MG63 (cell line): ENCODE data around the gene NEK10. TPM values are rescaled to one million over a fixed set of nuclear protein-coding genes. Genes with fewer than 3 reads are reported as not detected.

Experiments
- DNase-seq: peaks from one replicate; pipeline ENCODE4 v3.0.0-alpha.2; 2020
- H3K27me3 ChIP-seq: fragments of 250-450 bp; sonication (Bioruptor Pico); 2 replicates; pipeline ENCODE4 v1.5.1; 2020; ENCODE audit warnings: mild to moderate bottlenecking, moderate library complexity
- H3K36me3 ChIP-seq: fragments of 250-450 bp; sonication (Bioruptor Pico); 2 replicates; pipeline ENCODE4 v1.5.1; 2020; ENCODE audit warnings: mild to moderate bottlenecking, moderate library complexity
- H3K4me3 ChIP-seq: fragments of 250-450 bp; sonication (Bioruptor Pico); 2 replicates; pipeline ENCODE4 v1.5.1; 2020; ENCODE audit warnings: mild to moderate bottlenecking, moderate library complexity
- H3K9me3 ChIP-seq: fragments of 250-450 bp; sonication (Bioruptor Pico); 2 replicates; pipeline ENCODE4 v1.5.1; 2020; ENCODE audit warnings: mild to moderate bottlenecking, moderate library complexity
- total RNA-seq: library from RNA; depleted of rRNA; stranded (reverse); fragments of >200 nt; shearing (Covaris generic); gene quantifications from 2 replicates; pipeline ENCODE4 v1.2.3, GENCODE V29; 2014; ENCODE audit warnings: low replicate concordance

NEK10 gene
- total RNA-seq, 1 experiment from 2014 or later: 4.7 TPM

DNA sequence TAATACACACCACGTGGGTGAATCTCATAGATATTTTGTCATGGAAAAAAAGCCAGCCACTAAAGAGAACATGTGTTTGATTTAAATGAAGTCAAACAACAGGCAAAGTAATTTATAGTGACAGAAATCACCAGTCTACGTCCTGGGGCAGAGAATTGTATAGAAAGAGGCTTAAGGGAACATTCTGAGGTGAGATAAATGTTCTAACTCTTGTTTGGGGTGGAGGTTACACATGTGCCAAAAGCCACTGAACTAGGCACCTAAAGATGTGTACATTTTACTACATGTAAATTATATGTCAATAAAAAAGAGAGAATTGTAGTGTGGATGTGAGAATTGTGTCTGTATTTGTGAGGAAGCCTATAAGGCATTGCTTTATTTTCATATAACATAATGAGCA lies 184.9 kb downstream of the NEK10 start:
- DNase-seq: no peak
- Histone ChIP-seq H3K9me3 (no peaks in the 10 kb centered on the region), H3K27me3 (no peaks in the 10 kb centered on the region), H3K36me3 (no peaks in the 10 kb centered on the region), H3K4me3 (no peak overlapping the region)

DNA sequence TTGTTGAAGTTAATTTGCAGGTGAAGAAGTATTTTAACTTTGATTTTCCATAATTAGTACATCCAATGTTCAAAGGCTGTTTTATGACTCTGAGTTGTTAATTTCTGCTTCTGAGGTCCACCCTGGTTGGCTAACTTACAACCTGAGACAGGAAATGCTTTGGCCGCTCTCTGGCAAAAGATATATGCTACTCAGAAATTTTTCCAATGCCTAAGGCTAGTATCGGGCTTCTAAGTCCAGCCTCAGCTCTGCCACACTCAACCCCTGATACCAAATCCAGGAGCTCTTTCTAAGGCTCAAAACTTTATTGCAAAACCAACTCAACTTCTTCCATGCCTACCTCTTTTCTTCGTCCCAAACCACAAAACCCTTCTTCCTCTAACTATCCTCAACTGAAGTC lies 192.9 kb downstream of the NEK10 start:
- no peak for DNase-seq
- Histone ChIP-seq H3K36me3 (no peaks in the 10 kb centered on the region), H3K27me3 (no peaks in the 10 kb centered on the region), H3K4me3 (no peak overlapping the region), H3K9me3 (no peaks in the 10 kb centered on the region)

DNA sequence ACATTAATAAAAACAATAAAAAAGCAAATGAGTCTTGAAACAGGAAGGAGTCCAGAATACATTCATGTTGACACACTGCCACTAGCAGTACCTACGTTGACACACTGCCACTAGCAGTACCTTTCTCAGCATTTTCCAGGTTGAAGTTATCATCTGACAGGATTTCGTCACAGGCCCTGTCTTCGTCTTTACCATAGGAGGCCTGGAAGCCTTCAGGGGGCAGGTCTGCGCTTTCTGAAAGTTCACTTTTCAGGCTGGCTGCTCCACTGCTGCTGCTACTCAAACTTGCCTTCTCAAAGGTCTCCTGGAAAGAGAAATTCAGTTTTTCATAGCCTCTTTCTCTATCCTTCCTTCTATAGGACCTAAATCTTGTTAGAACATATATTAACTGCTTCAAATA lies 194.7 kb downstream of the NEK10 start:
- H3K4me3 ChIP-seq: no peak overlapping the region
- H3K36me3 ChIP-seq: no peaks in the 10 kb centered on the region
- no peak for DNase-seq
- H3K9me3 ChIP-seq: no peaks in the 10 kb centered on the region
- no peaks in the 10 kb centered on the region for H3K27me3 ChIP-seq

DNA sequence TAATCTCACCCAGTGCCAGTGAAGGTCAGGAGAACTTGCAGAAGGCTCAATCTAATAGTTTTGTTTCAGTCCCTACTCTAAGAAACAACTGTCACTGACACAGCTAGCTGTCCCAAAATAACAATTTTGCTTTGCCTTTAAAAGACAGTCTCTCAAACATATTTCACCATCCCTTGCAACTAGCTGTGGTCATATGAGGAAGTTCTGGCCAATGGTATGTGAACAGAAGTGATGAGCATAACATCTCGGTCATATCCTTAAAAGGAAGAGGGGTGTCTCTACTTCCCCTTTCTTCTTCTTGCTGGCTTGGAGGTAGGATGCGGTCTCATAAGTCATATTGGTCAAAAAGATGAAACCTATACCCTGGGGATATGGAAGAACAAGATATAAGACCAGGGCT lies 198.1 kb downstream of the NEK10 start:
- Histone ChIP-seq H3K36me3 (no peaks in the 10 kb centered on the region), H3K9me3 (no peaks in the 10 kb centered on the region), H3K4me3 (no peak overlapping the region), H3K27me3 (no peaks in the 10 kb centered on the region)
- no peak for DNase-seq

DNA sequence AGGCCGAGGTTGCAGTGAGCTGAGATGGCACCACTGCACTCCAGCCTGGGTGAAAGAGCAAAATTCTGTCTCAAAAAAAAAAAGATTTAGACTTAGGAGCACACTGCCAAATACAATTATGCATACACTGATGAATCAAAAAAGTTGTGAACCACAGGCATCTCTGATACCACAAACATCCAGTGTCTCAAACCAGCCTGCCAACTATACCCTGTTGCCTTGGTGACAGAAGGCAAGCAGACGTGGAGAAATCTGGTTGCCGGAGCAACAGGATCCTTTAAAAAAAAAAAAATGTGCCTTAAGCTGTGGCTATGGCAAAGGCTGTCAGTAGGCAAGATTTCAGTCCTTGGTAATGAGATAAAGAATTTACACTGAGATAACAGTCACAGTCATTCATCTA lies 202.3 kb downstream of the NEK10 start:
- Histone ChIP-seq H3K36me3 (no peaks in the 10 kb centered on the region), H3K9me3 (no peaks in the 10 kb centered on the region), H3K27me3 (no peaks in the 10 kb centered on the region), H3K4me3 (no peak overlapping the region)
- peak; percentile 81 for DNase-seq

DNA sequence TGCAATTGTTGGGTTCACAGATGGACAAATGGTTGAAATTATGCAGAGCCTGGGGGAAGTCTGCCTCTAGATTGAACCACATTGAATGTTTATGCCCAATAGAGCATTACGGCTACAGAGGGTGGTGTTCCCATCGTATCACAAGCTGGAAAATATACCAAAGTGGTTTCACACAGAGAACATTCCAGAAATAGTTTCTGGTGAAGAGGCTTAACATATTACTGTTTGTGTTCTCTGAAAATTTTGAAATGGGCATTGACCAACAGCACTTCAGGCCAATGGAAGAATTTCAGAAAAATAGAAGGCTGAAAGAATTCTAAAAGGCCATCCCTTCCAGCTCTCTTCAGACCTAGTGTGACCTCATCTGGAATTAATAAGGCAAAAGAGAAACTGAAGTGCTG lies 203.9 kb downstream of the NEK10 start:
- Histone ChIP-seq H3K27me3 (no peaks in the 10 kb centered on the region), H3K9me3 (no peaks in the 10 kb centered on the region), H3K36me3 (no peaks in the 10 kb centered on the region), H3K4me3 (no peak overlapping the region)
- no peak for DNase-seq

- H3K36me3 ChIP-seq: no peaks in the 10 kb centered on the region
- no peak for DNase-seq
- H3K4me3 ChIP-seq: no peak overlapping the region
- H3K27me3 ChIP-seq: no peaks in the 10 kb centered on the region
- no peaks in the 10 kb centered on the region for H3K9me3 ChIP-seq
Measured at GRCh38 chr3:27160779-27161287, 208.3 kb downstream of the NEK10 start.

DNA sequence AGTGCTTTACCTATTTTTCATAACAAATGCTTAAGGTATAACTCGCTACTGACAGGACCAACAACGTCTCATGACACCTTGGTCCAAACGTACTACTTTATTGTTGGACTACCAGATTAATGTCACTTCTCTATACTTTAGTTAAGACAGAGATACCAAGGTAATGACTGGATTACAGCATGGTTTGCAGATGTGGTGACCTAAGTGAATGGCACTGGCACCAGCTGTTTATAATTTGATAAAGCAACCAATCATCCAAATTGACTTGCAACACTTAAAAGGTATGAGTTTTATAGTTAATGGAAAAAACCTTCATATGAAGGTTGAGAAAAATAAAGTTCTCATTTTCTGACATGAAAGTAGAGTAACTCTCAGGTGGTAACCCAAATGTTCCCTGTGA lies 209.0 kb downstream of the NEK10 start:
- Histone ChIP-seq H3K36me3 (no peaks in the 10 kb centered on the region), H3K4me3 (no peak overlapping the region)

DNA sequence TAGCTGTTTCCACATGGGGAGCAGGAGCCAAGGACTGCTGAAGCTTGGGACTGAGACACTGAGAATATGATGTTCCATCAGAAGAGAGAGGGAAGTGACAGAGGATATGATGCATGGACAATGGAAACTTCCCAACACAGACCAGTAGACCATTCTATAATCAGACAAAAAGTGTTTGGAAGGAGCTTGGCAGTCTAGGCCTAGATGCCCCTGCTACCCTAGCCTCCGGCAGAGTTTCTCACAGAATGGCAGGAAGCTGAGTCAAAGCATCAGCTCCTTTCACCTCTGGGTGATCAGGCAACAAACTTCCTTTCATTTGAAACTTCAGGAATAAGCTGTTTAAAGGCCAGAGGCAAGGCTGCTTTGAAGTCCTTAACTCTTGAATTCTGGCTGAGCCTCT lies 222.0 kb downstream of the NEK10 start:
- H3K9me3 ChIP-seq: no peaks in the 10 kb centered on the region
- no peak overlapping the region for H3K4me3 ChIP-seq
- no peaks in the 10 kb centered on the region for H3K27me3 ChIP-seq
- H3K36me3 ChIP-seq: no peaks in the 10 kb centered on the region
- DNase-seq: peak; percentile 34

More for the DNA sequence above, 209.0 kb downstream of the NEK10 start:
- H3K27me3 ChIP-seq: no peaks in the 10 kb centered on the region
- H3K9me3 ChIP-seq: no peaks in the 10 kb centered on the region
- DNase-seq: no peak

- no peak for DNase-seq
- Histone ChIP-seq H3K36me3 (no peaks in the 10 kb centered on the region), H3K4me3 (no peak overlapping the region), H3K9me3 (peaks cover 2% of the 10 kb centered on the region; the same call in 1 of the 2 replicates), H3K27me3 (no peaks in the 10 kb centered on the region)
Measured at GRCh38 chr3:27146786-27147185, 222.4 kb downstream of the NEK10 start.

DNA sequence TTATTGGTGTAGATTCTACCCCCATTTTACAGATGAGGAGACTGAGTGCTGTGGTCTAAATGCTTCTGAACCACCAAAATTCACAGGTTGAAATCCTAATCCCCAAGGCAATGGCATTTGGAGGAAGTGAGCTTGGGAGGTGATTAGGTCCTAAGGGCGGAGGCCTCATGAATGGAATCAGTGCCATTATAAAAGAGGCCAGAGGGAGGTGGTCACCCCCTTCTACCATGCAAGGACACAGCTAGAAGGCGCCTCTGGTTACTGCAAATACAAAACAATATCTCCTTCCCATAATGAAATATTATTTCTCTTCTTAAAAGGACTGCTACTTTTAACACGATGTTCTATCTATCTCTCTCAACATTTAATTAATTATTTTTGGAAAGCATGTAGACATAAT lies 223.5 kb downstream of the NEK10 start:
- Histone ChIP-seq H3K27me3 (no peaks in the 10 kb centered on the region), H3K36me3 (no peaks in the 10 kb centered on the region), H3K9me3 (peaks cover 2% of the 10 kb centered on the region; the same call in 1 of the 2 replicates), H3K4me3 (no peak overlapping the region)
- DNase-seq: no peak

GRCh38 chr3:27141668-27142067 lies 227.5 kb downstream of the NEK10 start:
- Histone ChIP-seq H3K27me3 (no peaks in the 10 kb centered on the region), H3K36me3 (no peaks in the 10 kb centered on the region), H3K4me3 (no peak overlapping the region), H3K9me3 (peaks cover 2% of the 10 kb centered on the region; the same call in 1 of the 2 replicates)
- no peak for DNase-seq

- DNase-seq: no peak
- peaks cover 2% of the 10 kb centered on the region; the same call in 1 of the 2 replicates for H3K9me3 ChIP-seq
- H3K4me3 ChIP-seq: no peak overlapping the region
- H3K27me3 ChIP-seq: no peaks in the 10 kb centered on the region
- H3K36me3 ChIP-seq: no peaks in the 10 kb centered on the region
Measured at GRCh38 chr3:27138562-27138961, 230.6 kb downstream of the NEK10 start.

DNA sequence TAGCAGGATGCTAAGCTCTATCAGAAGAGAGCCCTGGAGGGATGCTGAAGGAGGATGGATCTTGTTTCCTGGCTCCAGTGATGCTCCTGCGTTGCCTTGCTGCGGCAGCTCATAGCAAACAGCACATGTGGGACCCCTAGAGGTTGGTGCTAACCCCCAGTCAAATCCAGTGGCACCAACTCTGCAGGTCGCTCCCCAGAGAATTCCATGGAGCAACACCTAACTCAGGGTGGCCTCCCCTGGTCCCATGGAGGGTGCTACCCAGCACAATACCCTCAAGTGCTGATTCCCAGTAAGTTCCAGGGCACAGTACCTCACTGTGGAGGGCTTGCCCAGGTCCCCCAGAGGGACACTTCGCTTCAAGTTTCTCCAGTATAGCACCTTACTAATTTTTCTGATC lies 231.2 kb downstream of the NEK10 start:
- no peaks in the 10 kb centered on the region for H3K27me3 ChIP-seq
- no peak for DNase-seq
- no peaks in the 10 kb centered on the region for H3K36me3 ChIP-seq
- H3K4me3 ChIP-seq: no peak overlapping the region
- peaks cover 2% of the 10 kb centered on the region; the same call in 1 of the 2 replicates for H3K9me3 ChIP-seq

DNA sequence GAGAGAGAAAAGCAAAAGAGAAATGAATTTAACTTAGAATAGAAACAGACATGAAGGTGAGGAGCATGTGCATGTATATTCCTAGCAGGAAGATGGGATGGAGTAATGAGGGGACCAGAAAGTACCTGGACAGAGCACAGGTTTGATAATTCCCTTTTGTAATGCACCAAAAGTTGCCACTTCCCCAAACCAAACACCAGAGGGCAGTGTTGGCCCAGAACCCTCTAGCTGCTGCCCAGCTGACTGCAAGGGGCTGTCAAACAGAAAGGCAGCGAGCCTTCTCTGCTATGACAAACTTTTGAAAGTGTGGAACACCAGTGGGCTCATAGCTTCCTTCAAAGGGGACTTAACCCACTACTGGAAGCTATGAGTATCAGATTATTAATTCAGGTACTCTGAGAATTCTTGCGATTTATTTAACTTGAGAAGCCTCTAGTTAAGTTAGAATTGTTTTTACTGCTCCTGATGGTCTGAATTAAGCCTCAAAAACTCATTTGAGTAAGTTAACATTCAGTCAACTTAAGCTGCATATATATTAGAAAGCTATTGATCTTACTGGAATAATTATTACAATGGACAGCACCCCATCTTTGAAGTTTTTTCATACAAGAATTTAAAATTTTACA lies 234.9 kb downstream of the NEK10 start:
- Histone ChIP-seq H3K9me3 (no peaks in the 10 kb centered on the region), H3K4me3 (no peak overlapping the region), H3K36me3 (no peaks in the 10 kb centered on the region), H3K27me3 (no peaks in the 10 kb centered on the region)
- DNase-seq: peak; percentile 39

- no peak overlapping the region for H3K4me3 ChIP-seq
- no peaks in the 10 kb centered on the region for H3K9me3 ChIP-seq
- no peaks in the 10 kb centered on the region for H3K27me3 ChIP-seq
- no peaks in the 10 kb centered on the region for H3K36me3 ChIP-seq
- DNase-seq: no peak
Measured at GRCh38 chr3:27133060-27133459, 236.1 kb downstream of the NEK10 start.

- no peaks in the 10 kb centered on the region for H3K27me3 ChIP-seq
- no peaks in the 10 kb centered on the region for H3K9me3 ChIP-seq
- no peak for DNase-seq
- no peak overlapping the region for H3K4me3 ChIP-seq
- H3K36me3 ChIP-seq: no peaks in the 10 kb centered on the region
Measured at GRCh38 chr3:27130796-27131195, 238.4 kb downstream of the NEK10 start.

- Histone ChIP-seq H3K4me3 (no peak overlapping the region), H3K9me3 (no peaks in the 10 kb centered on the region), H3K27me3 (no peaks in the 10 kb centered on the region), H3K36me3 (no peaks in the 10 kb centered on the region)
- DNase-seq: no peak
Measured at GRCh38 chr3:27127879-27128278, 241.3 kb downstream of the NEK10 start.
